NCI-H82 treated with DMSO at 0.1 percent for 48 hours (cell line): ENCODE measurements around the gene ADCY1.

Source experiments
- DNase-seq: peaks from one replicate; lab custom pipeline; 2025; ENCODE audit not compliant: unreplicated experiment; lab: John Stamatoyannopoulos, UW

The ADCY1 gene

DNA sequence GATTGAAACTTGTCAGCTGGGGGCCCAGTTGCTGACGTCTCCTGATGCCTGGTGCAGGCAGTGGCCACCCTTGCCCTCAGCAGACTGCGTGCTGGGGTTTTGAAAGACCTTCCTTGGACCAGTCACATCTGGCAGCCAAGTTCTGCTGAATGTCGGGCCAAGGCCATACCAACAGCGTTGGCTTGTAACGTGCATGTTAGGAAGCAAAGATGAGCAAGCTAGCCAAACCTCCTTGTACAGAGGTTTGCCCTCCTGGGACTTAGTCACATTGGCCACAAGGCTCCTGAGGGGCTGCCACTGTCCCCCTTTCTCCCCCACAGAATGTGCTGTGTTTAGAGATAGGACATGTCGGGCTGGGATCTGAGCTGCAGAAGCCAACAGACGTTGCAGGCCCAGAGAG, 49.0 kb downstream of the ADCY1 start:
- no peak for DNase-seq

DNA sequence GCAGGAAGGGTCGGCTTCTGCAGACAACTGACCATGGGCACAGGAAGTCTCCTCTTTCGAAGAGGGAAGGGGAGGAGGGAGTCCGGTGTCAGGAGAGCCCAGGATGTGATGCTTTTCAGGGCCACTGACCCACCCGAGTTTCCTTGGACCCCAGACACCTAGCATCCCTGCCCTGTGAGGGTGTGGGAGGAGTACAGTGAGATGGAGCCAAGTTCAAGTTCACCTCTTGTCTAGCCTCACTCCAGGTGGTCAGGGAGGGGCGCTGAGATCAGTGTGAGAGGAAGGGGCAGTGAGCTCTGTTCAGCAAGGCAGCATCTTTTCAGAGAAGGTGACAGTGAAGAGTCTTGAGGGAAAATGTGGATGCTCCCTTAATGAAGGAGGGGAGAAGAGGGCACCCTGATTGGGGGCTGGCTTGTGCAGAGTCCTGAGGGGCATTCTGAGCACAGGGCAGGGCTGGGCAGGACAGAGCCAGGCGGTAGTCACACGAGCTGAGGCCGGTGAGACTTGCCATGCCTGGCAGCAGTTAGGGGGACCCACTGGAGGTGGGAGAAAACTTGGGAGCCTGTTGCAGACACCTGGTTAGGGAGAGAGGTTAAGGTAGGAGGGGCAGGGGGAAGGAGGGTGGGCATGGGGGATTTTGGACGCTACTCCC, 49.7 kb downstream of the ADCY1 start:
- no peak for DNase-seq

DNA sequence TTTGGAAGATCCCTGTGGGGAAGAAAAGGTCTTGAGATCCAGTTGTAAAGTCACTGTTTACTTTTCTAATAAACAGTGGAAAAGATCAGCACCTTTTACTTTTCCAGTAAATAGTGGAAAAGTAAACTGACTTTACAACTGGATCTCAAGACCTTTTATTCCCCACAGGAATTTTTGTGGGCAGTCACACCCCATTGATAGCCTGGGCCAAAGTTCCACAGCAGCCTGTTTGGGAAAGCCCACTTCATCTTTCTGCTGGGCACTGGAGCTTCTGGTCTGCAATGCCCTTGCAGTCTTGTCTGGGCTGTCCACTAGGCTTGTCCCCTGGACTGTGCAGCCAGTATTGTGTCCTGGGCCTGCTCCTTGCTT, 50.2 kb downstream of the ADCY1 start:
- DNase-seq, result no peak

DNA sequence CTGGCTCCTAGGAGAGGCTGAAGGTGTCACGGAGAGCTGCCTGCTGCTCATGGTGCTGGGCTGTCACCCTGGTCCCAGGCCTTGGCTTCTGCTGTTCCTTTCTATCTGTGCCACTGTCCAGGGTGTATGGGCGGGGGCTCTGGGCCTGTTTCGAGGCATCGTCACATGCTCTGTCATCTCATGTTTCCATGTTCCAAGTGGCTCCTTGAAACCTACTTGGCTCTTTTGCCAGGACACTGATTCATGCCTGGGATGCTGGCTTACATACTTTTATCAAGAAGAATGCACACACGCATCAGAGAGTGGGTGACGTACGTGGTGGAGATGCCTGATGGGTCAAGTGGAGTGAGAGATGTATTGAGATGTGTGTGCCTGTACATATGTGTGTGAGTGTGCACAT, 50.9 kb downstream of the ADCY1 start:
- no peak for DNase-seq

DNA sequence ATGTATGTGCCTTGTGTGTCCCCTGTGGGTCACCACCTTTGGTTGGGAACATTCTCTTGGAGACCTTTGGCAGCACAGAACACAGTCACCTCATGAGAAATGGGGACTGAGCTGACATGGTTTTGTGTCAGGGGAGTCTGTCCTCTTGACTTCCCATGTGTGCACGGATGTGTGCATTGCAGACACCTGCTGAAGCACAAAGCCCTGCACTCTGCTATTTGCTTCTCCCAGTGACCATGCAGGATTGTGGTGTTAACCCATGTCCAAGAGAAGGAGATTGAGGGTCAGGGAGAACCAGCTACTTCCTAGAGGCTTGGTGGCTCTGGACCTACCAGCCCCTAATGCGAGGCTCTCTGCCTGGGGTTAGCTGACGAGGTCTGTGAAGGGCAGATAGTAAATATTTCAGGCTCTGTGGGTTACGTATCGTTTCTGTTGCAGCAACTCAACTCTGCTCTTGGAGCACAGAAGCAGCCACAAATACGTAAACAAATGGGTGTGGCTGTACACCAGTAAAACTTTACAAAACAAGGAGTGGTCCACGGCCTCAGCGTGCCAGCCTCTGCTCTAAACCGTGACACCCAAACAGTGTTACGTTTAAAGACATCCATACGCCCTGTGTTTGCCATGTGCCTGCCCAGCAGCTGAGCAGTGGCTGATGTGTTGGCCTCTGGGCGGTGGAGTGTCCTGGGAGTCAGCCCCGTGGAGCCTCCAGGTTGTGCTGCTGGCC, 51.7 kb downstream of the ADCY1 start:
- DNase-seq, result no peak

DNA sequence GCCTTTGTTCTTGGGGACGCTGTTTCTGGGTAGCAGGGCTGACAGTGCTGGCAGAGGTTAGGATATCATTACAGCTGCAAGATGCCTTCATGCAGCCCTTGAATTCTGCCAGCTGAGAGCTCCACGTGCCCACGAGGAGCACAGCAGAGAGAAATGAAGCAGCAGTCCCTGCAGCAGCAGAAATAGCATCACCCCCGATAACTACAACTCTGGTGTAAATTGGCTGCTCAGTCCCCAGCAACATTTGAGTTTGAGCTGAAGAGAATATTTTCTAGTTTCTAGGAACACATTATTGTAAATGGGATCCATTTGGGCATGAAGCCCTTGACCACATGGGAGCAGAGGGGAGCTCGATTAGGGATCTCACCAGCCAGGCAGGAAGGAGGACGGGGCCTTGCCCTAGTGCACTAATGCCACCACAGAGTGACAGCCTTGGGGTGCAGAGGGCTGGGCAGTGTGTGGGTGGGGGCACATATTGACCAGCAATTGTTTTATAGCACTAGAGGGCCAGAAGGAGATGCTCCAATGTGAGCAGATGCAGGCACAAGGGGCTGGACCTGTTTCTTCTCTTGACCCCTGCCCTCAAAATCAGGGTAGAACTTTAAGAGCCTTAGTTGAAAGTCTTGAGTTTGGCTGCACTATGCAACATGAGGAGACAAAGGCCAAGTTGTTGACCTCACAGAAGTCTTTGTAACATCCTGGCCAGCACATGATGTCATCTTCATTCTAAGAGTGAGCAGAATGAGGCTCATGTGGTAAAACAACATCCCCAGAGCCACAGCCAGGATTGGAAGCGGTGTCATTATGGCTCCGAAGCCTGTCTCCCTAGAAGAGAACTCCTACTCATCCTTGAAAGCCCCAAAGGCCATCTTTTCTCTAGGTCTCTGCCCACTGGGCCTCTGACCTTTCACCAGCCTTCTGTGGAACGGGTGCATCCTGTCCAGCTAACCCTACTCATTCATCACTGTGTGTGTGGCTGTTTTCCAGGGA, 52.6 kb downstream of the ADCY1 start:
- no peak for DNase-seq

DNA sequence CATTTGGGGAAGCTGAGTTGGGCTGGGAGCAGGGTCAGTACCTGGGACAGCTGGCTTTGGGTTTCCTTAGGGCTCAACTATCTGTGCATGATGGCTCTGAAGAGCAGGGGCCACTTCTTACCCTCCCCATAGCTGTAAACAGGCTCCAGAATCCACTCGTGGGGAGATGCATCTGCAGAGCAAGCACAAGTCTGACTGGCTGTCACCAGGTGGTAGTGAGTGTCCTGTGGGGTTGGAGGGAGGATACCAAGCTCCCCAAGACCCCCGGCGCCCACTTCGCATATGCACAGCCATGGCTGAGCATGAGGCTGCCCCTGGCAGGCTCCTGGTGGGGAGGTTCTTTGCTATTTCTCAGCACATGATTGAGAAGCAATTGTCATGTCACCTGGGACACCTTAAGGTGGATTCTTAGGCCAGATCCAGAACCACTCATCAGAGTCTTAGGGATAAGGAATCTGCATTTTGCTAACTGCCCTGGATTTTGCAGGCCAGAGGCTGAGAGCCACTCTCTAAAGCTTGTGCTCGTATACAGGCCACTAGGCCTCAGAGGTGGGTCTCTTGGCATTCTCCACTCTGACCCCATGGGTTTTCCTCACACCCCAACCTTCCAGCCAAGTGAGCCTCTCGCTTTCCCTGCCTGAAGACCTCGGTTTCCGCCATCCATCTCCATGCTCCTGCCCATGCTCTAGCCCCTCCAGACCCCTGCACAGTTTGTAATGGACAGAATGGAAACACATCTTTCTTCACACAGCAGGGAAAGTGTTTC, 53.7 kb downstream of the ADCY1 start:
- DNase-seq, result no peak

DNA sequence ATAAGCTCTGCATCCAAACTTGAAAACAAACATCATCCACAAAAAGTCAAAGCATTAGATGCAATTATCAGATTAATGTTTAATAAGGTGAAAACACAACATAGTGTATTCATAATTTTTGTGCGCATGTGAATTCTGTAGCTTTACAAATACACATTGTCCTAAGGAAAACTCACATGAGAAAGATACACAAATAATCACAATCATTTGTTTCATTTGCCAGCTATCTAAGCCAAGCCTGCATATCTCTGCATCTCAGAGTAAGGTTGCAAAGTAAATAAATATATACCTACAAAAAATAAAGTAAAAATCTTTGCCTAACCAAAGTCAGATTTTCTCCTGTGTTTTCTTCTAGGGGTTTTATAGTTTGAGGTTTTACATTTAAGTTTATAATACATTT, 57.4 kb downstream of the ADCY1 start:
- no peak for DNase-seq

DNA sequence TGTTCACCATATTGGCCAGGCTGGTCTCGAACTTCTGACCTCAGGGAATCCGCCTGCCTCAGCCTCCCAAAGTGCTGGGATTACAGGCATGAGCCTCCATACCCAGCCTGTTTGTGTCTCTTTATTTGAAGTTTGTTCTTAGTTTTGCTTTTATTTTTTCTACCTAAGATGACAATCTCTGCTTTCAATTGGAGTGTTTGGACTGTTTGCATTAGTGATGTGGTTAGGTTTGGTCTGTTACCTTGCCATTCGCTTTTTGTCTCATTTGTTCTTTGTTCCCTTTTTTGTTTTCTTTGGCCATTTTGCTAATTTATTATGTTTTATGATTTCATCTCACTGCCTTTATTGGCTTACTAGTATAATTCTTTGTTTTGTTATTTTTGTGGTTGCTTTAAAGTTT, 62.6 kb downstream of the ADCY1 start:
- no peak for DNase-seq

DNA sequence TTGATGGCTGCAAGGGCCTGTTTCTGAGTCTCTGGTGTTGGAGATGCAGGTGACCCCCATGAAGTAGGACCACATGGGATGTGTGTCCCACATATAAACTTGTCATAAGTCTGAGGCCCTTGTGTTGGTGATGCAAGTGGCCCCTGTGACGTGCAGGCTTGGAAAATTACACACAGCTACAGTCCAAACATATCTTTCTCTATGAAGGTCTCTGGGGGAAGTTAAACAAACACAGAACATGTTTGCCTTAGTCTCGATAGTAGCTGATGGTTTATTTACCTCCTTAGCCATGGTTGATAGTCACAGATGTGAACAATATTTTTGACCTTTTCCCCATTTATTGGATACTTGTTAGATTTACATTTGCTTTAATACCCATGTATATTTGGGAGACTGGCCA, 64.7 kb downstream of the ADCY1 start:
- no peak for DNase-seq

DNA sequence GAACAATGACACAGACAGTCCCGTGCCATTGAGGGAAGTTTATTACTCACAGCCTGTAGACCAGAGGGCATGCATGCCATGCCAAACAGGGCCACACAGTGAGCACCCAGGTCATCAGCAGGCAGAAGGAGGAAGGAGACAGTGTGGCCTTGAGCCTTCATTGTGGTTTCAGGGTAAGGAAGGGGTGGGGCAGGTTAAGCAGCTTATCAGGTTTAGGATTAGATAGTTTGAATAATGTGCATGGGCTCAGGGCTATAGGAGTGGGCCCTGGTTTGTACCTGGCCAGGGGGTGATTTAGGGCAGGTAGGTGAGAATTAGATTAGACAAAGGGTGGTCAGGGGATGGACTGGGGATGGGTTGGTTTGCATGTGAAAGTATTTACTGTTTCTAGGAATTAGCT, 67.9 kb downstream of the ADCY1 start:
- DNase-seq, result peak; percentile 69

DNA sequence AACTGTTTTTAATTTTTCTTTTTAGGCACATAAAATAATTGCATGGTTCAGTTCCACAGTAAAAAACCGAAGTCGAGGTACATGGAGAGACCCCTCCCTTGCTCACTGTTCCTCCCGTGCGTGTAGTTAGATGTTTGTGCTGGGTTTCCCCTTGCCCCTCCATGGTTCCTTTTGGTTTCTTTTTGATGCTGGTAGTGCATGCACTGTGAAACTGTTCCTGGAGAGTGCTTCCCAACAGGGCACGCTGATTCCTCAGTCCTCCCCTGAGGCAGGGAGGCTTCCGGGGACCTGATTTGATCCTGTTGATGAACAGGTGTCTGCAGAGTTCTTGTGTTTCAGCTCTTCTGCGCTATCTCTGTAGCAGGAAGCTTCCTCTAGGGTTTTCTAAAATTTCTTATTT, 69.5 kb downstream of the ADCY1 start:
- no peak for DNase-seq

DNA sequence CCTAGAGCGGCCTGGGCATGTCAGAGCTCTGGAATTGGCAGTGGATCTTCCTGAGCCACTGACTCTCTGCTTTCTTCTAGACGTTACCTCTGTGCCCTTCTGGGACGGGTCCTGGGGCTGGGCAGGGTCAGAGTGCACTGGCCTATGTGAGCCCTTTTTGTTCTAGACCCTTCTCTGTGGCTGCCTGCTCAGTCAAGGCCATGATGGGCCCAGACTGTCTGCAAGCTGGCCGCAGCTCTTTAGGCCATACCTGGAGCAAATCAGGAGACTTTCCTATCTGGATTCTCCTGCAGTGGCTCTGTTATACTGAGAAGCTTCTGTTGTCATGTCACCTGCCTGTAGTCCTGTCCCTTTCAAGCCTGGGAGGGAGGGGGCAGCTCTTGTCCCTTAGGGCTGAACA, 70.1 kb downstream of the ADCY1 start:
- DNase-seq, result no peak

DNA sequence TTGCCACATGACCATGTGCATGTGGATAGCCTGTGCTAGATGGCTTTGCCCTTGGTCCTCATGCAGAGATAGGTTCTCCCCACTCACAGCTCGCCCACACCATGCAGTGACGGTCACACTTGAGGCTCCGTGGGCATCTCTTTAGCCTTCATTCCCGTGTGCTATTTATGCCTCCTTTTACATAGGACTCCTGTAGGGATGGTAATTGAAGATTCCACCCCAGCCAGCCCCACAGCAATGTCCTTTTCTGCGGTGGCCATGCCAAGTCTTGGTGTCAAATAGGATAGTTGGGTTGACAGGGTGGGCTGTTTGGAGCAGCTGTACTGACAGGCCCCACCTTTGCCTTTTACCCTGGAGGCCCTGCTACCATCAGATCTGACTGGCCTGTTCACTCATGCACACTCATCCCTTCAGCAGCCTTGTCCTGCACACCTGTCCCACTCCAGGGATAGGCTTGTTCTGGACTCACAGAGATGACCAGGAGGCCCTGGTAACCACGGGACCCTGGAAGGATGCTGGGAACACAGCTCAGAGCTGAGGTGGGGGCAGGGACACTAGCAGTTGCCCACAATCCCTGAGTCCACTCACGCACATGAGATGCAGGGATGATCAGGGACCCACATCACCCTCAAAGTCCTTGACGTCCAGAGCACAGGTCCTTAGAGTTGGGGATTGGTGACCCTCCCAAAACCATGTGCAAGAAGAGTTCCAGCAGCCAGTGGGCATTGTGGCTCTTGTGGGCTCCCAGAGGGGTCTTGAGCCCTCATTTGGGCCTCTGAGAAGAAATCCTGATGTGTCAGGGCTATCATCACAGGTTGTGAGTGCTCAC, 71.2 kb downstream of the ADCY1 start:
- no peak for DNase-seq

DNA sequence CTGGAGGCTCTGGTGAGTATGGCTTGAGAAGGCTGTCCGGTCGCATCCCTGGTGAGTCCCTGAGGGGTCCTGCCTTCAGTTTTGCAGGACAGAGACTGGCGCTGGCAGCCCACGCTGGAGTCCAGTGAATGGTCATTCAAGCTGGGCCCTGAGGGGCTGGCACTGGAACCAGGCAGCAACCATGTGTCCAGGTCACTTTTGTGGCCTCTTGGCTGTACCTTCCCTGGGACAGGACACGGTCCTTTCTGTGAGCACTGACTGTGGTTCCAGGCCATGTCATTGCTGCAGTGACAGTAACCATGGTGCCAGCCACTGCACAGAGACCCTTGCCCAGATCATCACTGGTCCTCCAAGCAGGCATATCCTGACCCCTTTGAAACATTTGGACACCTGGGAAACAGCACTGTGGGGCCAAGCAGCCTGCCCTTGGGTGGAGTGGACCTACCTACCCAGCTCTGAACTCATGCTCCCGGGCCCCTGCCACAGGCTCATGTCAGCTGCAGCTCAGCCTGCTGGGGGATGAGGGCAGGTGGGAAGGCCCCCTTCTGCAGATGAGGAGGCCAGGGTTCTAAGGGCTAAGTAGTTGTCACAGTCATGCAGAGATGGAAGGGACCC, 72.1 kb downstream of the ADCY1 start:
- DNase-seq, result no peak

DNA sequence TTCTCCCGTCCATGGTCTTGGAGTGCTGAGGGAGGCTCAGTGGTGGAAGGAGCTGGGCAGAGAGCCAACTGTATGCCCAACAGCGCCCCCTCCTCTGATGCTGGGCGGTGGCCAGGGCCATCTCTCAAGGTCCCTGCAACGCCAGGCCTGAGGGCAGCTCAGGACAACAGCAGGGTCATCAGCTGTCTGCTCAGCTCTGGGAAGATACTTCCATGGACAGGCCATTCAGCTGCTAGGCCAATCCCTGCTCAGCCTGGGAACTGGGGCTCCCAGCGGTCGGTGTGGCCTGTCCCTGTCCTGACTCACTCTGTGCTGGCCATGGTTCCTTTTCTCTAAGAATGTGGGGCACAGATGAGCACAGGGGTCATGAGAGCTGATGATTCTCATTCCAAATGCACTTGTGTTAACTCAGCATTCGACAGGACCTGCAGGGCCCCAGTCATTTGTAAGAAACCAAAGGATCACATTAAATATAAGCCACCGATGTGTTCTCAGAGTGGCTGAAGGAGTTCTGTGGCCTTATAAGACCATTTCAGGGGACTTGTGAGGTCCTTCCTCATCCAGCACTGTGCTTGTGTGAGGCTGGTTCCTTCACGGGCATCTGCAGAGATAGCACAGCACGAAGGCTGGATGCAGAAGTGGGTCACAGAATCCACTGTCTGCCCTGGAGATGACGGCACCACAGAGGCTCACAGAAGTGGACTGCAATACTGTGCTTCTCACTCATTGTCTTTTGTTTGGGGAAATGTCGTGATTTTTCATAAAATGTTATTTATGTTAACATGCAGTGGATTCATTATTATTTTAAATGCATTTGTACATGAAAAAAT, 73.0 kb downstream of the ADCY1 start:
- DNase-seq, result no peak

DNA sequence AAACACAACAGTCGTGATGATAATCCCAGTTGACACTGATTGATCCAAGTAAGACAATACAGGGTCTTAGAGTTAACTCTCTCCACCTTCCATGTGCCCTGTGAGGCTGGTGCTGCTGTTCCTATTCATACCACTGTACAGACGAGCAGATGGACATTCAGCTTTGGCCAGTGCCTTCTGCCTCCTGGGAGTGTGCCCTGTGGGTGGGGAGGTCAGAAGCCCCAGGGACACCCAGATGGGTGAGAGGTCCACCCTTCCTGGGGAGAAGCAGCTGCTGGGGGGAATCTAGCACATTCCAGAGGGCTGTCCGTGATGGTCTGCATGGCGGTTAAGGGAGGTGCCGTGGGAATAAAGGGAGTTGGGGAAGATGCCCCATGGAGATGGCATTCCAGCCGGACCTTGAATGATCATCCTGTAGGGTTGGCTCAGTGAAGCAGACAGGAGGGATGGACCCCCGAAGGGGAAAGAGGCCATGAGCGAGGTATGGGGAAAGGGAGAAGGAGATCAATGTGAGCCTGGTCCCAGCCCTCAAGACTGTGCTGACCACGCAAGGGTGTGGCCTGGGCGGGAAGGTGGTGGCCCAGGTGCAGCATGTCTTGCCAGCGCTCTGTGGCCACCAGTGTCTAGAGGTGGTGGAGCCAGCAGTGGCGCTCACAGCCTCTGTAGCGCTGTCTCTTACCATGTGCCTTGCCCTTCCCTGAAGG, 74.0 kb downstream of the ADCY1 start:
- DNase-seq, result no peak

DNA sequence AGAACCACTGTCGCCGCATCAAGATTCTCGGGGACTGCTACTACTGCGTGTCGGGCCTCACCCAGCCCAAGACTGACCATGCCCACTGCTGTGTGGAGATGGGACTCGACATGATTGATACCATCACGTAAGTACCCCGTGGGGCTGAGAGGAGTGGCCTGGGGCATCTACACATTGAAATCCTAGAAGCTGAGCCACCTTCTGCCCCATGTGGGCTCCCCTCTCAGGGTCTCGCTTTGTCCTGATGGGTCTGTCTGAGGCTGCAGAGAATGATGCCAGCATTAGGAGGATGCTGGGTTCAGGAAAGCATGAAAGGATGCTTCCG, 74.5 kb downstream of the ADCY1 start:
- no peak for DNase-seq
